MG63 (cell line): ENCODE data around the gene CBFA2T3. TPM values are rescaled to one million over a fixed set of nuclear protein-coding genes. Genes with fewer than 3 reads are reported as not detected.
"Not testable (repeated sequence)": the region's sequence is repeated elsewhere in the genome, so short reads cannot be mapped to it uniquely, and the experiment has no call there.

Experiments
- DNase-seq: peaks from one replicate; pipeline ENCODE4 v3.0.0-alpha.2; 2020
- H3K27me3 ChIP-seq: fragments of 250-450 bp; sonication (Bioruptor Pico); 2 replicates; pipeline ENCODE4 v1.5.1; 2020; ENCODE audit warnings: mild to moderate bottlenecking, moderate library complexity
- H3K36me3 ChIP-seq: fragments of 250-450 bp; sonication (Bioruptor Pico); 2 replicates; pipeline ENCODE4 v1.5.1; 2020; ENCODE audit warnings: mild to moderate bottlenecking, moderate library complexity
- H3K4me3 ChIP-seq: fragments of 250-450 bp; sonication (Bioruptor Pico); 2 replicates; pipeline ENCODE4 v1.5.1; 2020; ENCODE audit warnings: mild to moderate bottlenecking, moderate library complexity
- H3K9me3 ChIP-seq: fragments of 250-450 bp; sonication (Bioruptor Pico); 2 replicates; pipeline ENCODE4 v1.5.1; 2020; ENCODE audit warnings: mild to moderate bottlenecking, moderate library complexity
- total RNA-seq: library from RNA; depleted of rRNA; stranded (reverse); fragments of >200 nt; shearing (Covaris generic); gene quantifications from 2 replicates; pipeline ENCODE4 v1.2.3, GENCODE V29; 2014; ENCODE audit warnings: low replicate concordance

Gene CBFA2T3
- total RNA-seq, 1 experiment from 2014 or later, result not detected

GRCh38 chr16:89015271-89015859 is 38.4 kb upstream of the CBFA2T3 start:
- no peak for DNase-seq

GRCh38 chr16:89014403-89015230 is 37.6 kb upstream of the CBFA2T3 start:
- H3K9me3 ChIP-seq, result no peaks in the 10 kb centered on the region
- DNase-seq, result no peak
- no peaks in the 10 kb centered on the region for H3K27me3 ChIP-seq
- no peaks in the 10 kb centered on the region for H3K36me3 ChIP-seq
- H3K4me3 ChIP-seq, result no peak overlapping the region

More at GRCh38 chr16:89015271-89015859, 38.4 kb upstream of the CBFA2T3 start:
- no peaks in the 10 kb centered on the region for H3K9me3 ChIP-seq
- H3K27me3 ChIP-seq, result no peaks in the 10 kb centered on the region
- H3K36me3 ChIP-seq, result no peaks in the 10 kb centered on the region
- no peak overlapping the region for H3K4me3 ChIP-seq

DNA sequence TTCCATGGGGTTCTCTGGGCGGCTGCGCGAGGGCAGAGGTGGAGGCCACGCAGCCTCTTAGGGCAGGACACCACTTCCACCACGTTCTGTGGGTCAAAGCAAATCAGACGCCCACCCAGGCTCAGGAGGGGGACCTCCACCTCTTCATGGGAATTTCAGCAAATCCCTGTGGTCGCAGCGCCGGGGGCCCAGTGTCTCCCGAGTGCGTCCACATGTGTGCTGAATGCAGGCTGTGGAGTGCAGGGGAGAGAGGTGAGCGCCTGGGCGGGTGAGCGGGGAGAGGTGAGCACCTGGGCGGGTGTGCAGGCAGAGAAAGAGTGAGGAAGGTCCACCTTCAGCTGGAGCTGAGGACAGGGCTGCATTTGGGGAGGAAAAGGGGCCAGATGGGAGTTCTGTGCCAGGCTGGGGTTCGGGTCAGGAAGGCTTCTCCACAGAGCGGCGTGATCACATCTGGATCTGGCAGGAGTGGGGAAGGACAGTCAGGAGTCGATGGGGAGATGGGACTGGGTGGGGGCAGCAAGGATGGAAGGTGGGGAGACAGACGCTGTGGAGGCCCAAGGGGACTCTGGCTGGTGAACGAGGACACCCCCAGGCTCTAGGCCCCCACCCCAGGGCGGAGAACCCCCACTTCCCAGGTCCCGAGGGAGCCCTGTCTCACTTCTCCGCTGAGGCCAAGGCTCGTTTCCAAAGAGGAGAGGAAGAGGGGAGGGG is 36.8 kb upstream of the CBFA2T3 start:
- DNase-seq, result no peak
- no peaks in the 10 kb centered on the region for H3K36me3 ChIP-seq
- H3K9me3 ChIP-seq, result no peaks in the 10 kb centered on the region
- no peak overlapping the region for H3K4me3 ChIP-seq
- H3K27me3 ChIP-seq, result no peaks in the 10 kb centered on the region

- H3K27me3 ChIP-seq, result no peaks in the 10 kb centered on the region
- no peaks in the 10 kb centered on the region for H3K9me3 ChIP-seq
- no peak overlapping the region for H3K4me3 ChIP-seq
- no peak for DNase-seq
- H3K36me3 ChIP-seq, result no peaks in the 10 kb centered on the region
Measured at GRCh38 chr16:89013111-89013510, 36.1 kb upstream of the CBFA2T3 start.

GRCh38 chr16:89012622-89012995 is 35.6 kb upstream of the CBFA2T3 start:
- H3K4me3 ChIP-seq, result no peak overlapping the region
- H3K36me3 ChIP-seq, result no peaks in the 10 kb centered on the region
- no peaks in the 10 kb centered on the region for H3K27me3 ChIP-seq
- H3K9me3 ChIP-seq, result no peaks in the 10 kb centered on the region
- no peak for DNase-seq

- no peaks in the 10 kb centered on the region for H3K36me3 ChIP-seq
- H3K4me3 ChIP-seq, result no peak overlapping the region
- no peak for DNase-seq
- no peaks in the 10 kb centered on the region for H3K9me3 ChIP-seq
- no peaks in the 10 kb centered on the region for H3K27me3 ChIP-seq
Measured at GRCh38 chr16:89011909-89012621, 35.1 kb upstream of the CBFA2T3 start.

DNA sequence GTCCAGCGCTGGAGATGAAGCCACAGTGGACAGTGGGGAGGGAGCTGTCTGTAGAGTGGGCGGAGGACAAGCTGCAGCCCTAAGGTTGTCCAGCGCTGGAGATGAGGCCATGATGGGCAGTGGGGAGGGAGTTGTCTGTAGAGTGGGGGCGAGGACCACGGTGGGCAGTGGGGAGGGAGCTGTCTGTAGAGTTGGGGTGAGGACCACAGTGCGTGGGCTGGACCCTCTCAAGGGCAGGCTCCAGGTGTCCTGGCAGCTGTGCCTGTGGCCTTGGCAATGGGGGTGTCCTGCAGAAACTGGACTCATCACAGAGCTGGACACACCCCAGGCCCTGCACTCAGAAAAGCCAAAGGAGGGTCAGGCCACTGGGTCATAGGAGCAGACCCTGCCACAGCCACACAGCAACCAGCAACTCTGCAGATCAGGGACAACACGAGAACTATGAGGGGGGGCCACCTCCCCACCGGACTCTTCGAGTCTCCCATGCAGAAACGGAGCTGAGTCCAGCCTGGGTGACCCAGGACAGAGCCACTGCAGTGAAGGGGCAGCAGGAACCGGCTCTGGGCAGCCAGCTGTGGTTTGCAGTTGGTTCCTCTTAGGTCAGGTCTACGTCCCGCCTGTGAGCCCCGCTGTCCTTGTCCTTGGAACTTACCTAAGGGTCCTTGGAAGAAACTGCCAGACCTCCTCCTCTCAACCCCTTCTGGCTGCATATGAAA is 33.4 kb upstream of the CBFA2T3 start:
- Histone ChIP-seq H3K4me3 (no peak overlapping the region), H3K9me3 (no peaks in the 10 kb centered on the region), H3K36me3 (no peaks in the 10 kb centered on the region), H3K27me3 (no peaks in the 10 kb centered on the region)
- no peak for DNase-seq

DNA sequence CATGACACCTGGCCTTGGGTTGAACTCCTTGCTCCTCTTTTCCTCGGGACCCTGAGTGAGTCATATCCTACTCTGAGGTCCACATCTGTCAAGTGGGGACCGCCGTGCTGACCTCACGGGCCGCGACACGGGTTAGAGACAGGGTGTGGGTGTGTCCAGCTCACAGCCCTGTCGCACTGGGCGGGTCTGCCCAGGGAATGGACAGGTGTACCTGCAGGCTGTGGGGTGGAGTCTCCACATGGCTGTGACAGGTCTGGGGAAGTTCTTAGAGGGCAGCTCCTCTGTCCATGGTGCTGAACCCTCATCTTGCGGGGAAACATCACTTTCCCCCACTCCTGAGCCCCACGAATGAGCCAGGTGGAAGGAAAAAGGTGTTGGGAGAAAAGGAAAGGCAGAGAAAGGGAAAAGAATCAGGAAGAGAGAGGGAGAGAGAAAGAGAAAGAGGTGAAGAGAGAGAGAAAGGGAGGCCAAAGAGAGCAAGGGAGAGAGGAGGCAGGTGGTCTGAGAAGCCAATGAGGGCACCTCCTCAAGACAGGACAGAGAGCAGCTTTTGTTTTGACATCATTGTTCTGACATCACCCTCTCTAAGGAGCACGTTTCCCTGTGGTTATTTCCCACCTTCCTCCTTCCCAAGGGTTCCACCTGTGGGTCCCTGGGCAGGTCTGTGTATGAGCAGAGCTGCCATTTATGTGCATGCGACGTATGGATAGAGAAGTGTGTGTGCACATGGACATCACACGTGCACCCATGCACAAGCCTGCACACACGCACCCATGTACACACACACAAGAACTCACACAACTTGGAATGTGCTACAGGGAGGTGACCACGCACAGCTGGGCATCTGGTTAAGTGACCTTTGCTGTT is 32.6 kb upstream of the CBFA2T3 start:
- no peaks in the 10 kb centered on the region for H3K27me3 ChIP-seq
- H3K9me3 ChIP-seq, result no peaks in the 10 kb centered on the region
- no peak for DNase-seq
- no peak overlapping the region for H3K4me3 ChIP-seq
- H3K36me3 ChIP-seq, result no peaks in the 10 kb centered on the region

DNA sequence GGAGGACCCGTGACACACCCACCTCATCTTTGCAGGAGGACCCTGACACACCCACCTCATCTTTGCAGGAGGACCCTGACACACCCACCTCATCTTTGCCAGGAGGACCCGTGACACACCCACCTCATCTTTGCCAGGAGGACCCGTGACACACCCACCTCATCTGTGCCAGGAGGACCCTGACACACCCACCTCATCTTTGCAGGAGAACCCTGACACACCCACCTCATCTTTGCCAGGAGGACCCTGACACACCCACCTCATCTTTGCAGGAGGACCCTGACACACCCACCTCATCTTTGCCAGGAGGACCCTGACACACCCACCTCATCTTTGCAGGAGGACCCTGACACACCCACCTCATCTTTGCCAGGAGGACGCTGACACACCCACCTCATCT is 31.8 kb upstream of the CBFA2T3 start:
- DNase-seq, H3K27me3 ChIP-seq, H3K9me3 ChIP-seq, H3K4me3 ChIP-seq, H3K36me3 ChIP-seq: not testable (repeated sequence)

DNA sequence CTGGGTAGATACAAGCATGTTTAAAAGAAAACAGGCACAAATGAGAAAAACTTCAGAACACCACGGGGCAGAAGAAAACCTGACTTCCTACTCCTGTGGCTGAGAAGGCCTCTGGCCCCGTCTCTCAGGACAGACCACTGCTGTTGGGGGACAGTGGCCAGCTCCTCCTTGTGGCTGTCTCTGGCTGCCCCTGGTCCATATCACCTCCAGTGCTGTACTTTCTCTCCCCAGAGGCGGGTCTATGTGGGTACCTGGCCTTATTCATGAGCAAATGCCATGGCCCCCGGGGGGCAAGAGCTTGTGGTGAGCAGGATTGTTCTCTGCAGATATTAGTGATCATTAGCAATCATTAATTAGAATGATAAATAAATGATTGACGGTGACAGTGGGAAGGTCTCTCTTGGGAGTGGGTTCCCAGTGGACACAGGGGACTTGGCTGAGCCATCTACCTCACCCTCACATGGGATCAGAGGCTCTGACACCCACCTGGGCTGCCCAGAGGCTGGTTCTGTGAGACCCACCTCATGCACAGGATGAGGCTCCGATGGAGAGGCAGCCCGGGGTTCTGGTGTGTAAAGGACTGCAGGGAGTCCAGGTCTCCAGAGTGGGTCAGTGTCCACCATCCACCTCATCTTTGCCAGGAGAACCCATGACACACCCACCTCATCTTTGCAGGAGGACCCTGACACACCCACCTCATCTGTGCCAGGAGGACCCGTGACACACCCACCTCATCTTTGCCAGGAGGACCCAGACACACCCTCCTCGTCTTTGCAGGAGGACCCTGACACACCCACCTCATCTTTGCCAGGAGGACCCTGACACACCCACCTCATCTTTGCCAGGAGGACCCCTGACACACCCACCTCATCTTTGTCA is 30.6 kb upstream of the CBFA2T3 start:
- Histone ChIP-seq H3K27me3 (peaks cover 2% of the 10 kb centered on the region), H3K36me3 (no peaks in the 10 kb centered on the region), H3K4me3 (no peak overlapping the region), H3K9me3 (no peaks in the 10 kb centered on the region)
- no peak for DNase-seq

DNA sequence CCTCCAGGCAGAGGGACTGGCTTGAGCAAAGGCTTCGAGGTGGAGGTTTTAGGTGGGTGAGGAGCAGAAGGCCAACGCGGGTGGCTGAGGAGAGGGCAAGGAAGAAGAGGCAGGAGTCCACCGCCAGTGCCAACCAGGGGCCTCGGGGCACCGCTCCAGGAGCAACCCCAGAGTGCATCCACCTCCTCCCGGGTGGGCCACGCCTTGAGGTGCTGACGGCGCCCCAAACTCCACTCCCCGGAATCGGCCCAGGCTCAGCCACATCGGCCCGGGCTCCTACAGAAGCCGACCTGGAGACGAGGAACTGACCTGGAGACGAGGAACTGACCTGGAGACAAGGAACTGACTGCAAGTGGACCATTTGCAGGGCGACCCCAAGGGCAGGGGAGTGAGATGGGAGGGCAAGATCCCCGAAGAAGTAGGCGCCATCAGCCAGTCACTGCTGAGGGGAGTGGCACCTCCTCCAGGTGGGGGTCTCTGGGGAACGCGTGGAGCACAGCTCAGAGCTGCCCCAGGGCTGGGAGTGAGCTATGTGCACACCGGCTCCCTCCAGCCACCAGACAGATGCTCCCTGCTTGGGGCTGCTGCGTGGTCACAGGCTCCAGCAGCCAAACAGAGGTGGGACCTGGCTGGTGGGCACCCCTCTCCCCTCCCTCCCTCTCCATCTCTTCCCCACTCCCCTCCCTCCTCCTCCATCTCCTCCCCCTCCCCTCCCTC is 29.2 kb upstream of the CBFA2T3 start:
- no peaks in the 10 kb centered on the region for H3K36me3 ChIP-seq
- no peak for DNase-seq
- H3K27me3 ChIP-seq, result peaks cover 2% of the 10 kb centered on the region
- no peaks in the 10 kb centered on the region for H3K9me3 ChIP-seq
- no peak overlapping the region for H3K4me3 ChIP-seq

DNA sequence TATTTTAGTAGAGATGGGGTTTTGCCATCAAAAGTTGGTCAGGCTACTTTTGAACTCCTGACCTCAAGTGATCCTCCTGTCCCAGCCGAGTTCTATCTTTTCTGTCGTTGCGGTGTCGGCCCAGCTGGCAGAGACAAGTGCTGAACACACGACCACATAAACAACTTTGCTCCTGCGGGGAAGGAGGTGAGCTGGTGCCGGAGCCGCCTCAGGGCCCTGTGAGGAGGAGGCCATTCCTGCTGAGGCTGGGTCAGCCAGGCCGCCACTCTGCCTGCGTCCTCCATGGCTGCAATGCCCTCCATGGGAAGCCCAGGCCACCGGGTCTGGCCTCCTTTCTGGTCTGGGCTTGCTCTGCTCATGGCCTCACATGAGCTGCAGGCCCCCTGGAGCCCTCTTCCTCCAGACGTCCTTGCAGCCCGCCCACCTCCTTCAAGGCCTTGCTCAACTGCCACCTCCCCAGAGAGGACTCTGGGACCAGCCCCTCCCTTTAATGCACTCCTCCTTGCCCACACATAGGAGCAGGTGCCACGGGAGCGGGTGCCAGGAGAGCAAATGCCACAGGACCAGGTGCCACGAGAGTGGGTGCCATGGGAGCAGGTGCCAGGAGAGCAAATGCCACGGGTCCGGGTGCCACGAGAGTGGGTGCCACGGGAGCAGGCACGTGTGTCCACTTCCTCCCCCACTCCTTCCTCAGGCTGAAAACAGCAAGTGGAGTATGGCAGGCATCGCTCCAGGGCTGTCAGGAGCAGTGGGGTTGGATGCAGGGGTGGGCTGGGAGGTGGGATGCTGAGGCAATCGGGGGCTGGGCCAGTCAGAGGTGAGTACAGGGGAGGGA is 28.4 kb upstream of the CBFA2T3 start:
- H3K27me3 ChIP-seq, result peaks cover 2% of the 10 kb centered on the region
- no peaks in the 10 kb centered on the region for H3K9me3 ChIP-seq
- DNase-seq, result no peak
- H3K36me3 ChIP-seq, result no peaks in the 10 kb centered on the region
- H3K4me3 ChIP-seq, result no peak overlapping the region

DNA sequence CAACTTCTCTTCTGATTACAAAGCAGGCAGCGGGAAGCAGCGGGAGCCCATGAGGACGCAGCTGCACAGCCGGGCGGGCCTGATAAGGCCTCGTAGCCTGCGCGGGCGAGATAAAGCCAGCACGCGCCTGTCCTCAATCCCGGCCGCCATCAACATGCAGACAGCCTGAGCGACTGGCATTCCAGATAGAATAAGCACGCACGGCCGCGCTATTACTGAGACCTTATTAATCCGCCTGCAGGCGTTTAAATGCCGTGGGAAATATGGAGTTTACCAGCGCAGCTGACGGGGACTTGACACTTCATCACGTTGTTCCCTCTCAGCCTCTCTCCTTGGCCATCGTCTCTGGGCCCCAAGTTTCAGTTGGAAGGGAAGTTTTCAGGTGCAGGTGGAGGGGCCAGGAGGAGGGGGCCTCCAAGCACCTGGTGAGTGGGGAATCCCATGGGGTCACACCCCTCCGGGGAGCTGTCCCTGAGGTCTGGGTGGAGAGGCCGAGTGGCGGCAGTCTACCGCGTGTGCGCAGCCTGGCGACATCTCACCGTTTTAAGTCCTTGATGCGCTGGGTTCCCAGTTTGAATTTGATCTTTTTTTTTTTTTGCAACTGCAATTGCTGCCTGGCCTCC is 27.3 kb upstream of the CBFA2T3 start:
- Histone ChIP-seq H3K9me3 (no peaks in the 10 kb centered on the region), H3K4me3 (no peak overlapping the region), H3K36me3 (no peaks in the 10 kb centered on the region), H3K27me3 (peaks cover 2% of the 10 kb centered on the region)
- DNase-seq, result no peak
